ENCODE results near the gene ELK4. TPM values are rescaled to one million over a fixed set of nuclear protein-coding genes. Genes with fewer than 3 reads are reported as not detected.

Gene ELK4
- total and polyA plus RNA-seq, 9 donors, result 5.8 to 69.5 (median 48.7) TPM

- H3K36me3 ChIP-seq, result no peaks in the 10 kb centered on the region
These were observed 16.0 kb downstream of the ELK4 start for GRCh38 chr1:205615789-205616188.

GRCh38 chr1:205613854-205614412, 17.9 kb downstream of the ELK4 start:
- no peak overlapping the region for H3K27ac ChIP-seq
- no peaks in the 10 kb centered on the region for H3K4me1 ChIP-seq (ENCODE audit: insufficient read depth)
- WGBS, 3 donors, result 93 to 96% (median 95%) methylated on average over 2 of the region's 2 CpGs
- intact Hi-C loops (cut with DNase I), result no loop called here
- H3K9me3 ChIP-seq, result no peaks in the 10 kb centered on the region
- H3K4me3 ChIP-seq, result no peak overlapping the region
- H3K27me3 ChIP-seq, result no peaks in the 10 kb centered on the region
- H3K36me3 ChIP-seq, result no peaks in the 10 kb centered on the region
- TF ChIP-seq POLR2A (IDR thresholded peaks at IDR 0.05) (no peak), EP300 (IDR thresholded peaks at IDR 0.05) (no peak)
- TF ChIP-seq, protein P1, sequence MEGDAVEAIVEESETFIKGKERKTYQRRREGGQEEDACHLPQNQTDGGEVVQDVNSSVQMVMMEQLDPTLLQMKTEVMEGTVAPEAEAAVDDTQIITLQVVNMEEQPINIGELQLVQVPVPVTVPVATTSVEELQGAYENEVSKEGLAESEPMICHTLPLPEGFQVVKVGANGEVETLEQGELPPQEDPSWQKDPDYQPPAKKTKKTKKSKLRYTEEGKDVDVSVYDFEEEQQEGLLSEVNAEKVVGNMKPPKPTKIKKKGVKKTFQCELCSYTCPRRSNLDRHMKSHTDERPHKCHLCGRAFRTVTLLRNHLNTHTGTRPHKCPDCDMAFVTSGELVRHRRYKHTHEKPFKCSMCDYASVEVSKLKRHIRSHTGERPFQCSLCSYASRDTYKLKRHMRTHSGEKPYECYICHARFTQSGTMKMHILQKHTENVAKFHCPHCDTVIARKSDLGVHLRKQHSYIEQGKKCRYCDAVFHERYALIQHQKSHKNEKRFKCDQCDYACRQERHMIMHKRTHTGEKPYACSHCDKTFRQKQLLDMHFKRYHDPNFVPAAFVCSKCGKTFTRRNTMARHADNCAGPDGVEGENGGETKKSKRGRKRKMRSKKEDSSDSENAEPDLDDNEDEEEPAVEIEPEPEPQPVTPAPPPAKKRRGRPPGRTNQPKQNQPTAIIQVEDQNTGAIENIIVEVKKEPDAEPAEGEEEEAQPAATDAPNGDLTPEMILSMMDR (IDR thresholded peaks at IDR 0.05), result no peak
- no peak for DNase-seq

More at GRCh38 chr1:205615789-205616188, 16.0 kb downstream of the ELK4 start:
- no peak for DNase-seq
- Histone ChIP-seq H3K27ac (no peak overlapping the region), H3K27me3 (no peaks in the 10 kb centered on the region), H3K9me3 (no peaks in the 10 kb centered on the region), H3K4me1 (ENCODE audit: insufficient read depth) (peaks cover 1% of the 10 kb centered on the region), H3K4me3 (no peak overlapping the region)
- TF ChIP-seq EP300 (IDR thresholded peaks at IDR 0.05), result no peak
- TF ChIP-seq POLR2A (IDR thresholded peaks at IDR 0.05), result no peak
- TF ChIP-seq, protein P1 (IDR thresholded peaks at IDR 0.05), result no peak
- intact Hi-C loops (cut with DNase I), result no loop called here
- 52 to 73% (median 54%) methylated on average over 1 of the region's 1 CpG for WGBS, 3 donors

DNA sequence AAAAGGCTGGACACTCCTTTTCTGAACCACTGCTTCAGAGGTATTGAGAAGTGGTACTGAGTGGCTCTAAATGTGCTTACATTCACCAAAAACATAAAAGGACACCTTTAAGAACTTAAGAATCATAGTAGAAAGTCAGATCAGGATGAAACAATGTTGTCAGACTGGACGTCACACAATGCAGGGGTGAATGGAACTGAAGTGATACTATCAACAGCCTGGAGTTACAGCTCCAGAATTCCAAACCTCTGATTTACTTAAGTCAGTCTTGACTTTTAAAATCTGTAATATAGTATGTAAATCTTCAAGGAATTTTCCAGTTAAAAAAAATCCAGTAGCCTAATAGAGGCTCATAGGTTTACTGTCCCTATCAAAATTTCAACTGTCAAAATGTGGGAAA, 19.3 kb downstream of the ELK4 start:
- Histone ChIP-seq H3K4me3 (no peak overlapping the region), H3K27me3 (no peaks in the 10 kb centered on the region), H3K9me3 (no peaks in the 10 kb centered on the region), H3K27ac (no peak overlapping the region), H3K36me3 (no peaks in the 10 kb centered on the region), H3K4me1 (ENCODE audit: insufficient read depth) (no peaks in the 10 kb centered on the region)
- WGBS, 3 donors, result 91 to 98% (median 94%) methylated on average over 1 of the region's 1 CpG
- intact Hi-C loops (cut with DNase I), result no loop called here
- TF ChIP-seq EP300 (IDR thresholded peaks at IDR 0.05) (no peak), POLR2A (IDR thresholded peaks at IDR 0.05) (no peak)
- TF ChIP-seq, protein P1 (IDR thresholded peaks at IDR 0.05), result no peak
- no peak for DNase-seq

GRCh38 chr1:205612104-205612503, 19.7 kb downstream of the ELK4 start:
- DNase-seq, result no peak
- H3K4me3 ChIP-seq, result no peak overlapping the region
- no peaks in the 10 kb centered on the region for H3K4me1 ChIP-seq (ENCODE audit: insufficient read depth)
- TF ChIP-seq, protein P1 (IDR thresholded peaks at IDR 0.05), result no peak
- no peak for TF ChIP-seq EP300 (IDR thresholded peaks at IDR 0.05)
- no peak for TF ChIP-seq POLR2A (IDR thresholded peaks at IDR 0.05)
- H3K9me3 ChIP-seq, result no peaks in the 10 kb centered on the region
- no peak overlapping the region for H3K27ac ChIP-seq
- intact Hi-C loops (cut with DNase I), result no loop called here
- no peaks in the 10 kb centered on the region for H3K27me3 ChIP-seq
- H3K36me3 ChIP-seq, result no peaks in the 10 kb centered on the region
- 92 to 95% (median 94%) methylated on average over 3 of the region's 3 CpGs for WGBS, 3 donors

All from ovary (tissue), 9 donors.